GM21737 (cell line): Measurements from ENCODE around the gene ANKMY1.

Experiments
- ATAC-seq: cut with Tn5 transposase; IDR thresholded peaks from one replicate; pipeline ENCODE4 v1.9.1; 2021; ENCODE audit warnings: mild to moderate bottlenecking, moderate library complexity; ENCODE audit not compliant: unreplicated experiment

The ANKMY1 gene

DNA sequence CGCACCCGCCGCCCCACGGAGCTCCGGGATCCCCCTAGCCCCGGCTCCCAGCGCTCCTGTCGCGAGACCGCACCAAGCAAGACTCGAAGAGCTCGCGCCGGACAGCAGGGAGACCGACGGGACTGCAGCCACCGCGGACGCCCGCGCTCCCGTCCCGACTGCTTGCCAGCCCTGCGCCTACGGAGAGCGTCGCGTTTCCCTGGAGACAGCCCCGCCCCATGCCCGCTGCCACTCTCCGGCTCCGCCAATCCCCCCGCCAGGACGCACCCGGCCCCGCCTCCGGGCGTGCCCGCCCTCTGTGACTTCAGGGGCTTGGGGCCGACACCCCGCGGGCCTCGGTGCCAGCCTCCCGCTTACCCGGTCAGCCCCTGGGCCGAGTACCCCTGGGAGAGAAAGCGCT lies at the start of gene ANKMY1:
Gene ANKMY1 (minus strand): TSS at position 181 of the 400 bp plus-strand sequence. CDS start 653 bp downstream, outside the sequence.
- no peak for ATAC-seq

DNA sequence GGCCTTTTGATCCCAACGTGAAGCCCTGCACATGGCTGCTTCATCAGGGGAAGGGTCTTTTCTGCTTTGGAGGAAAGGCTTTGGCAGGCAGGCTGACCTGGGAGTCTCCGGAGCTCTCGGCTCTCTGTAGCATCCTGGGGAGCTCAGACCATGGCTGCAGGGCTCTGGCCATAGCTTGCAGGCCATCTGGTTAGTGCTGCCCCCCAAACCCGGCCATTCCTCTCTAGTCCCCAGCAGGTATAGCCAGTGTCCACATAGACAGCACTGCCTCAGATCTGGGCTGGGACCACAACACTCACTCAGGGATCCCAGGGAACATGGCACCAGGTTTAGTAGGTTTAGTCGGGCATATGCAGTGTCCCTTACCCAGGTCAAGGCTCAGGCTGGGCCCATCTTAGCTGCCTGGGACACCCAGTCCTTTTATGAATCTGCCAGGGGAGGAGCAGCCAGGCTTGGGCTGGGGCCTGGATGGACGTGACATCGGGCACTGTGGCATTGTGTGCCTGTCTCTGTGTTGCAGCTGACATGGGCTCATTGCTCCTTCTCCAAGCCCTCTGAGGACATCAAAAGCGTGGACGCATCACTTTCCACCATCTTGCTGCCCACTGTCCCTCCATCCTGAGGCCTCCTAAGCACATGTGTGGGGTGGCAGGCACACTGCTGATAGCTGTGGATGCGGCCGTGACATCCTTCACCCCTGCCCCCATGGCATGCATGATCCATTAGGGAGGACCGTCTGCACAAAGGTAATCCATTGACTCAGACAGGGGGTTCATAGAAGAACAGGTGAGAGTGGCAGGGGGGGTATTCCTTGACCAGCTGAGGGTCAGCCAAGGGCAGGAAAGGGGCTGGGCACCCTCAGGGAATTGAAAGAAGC lies 48.3 kb upstream of the ANKMY1 start:
- no peak for ATAC-seq

DNA sequence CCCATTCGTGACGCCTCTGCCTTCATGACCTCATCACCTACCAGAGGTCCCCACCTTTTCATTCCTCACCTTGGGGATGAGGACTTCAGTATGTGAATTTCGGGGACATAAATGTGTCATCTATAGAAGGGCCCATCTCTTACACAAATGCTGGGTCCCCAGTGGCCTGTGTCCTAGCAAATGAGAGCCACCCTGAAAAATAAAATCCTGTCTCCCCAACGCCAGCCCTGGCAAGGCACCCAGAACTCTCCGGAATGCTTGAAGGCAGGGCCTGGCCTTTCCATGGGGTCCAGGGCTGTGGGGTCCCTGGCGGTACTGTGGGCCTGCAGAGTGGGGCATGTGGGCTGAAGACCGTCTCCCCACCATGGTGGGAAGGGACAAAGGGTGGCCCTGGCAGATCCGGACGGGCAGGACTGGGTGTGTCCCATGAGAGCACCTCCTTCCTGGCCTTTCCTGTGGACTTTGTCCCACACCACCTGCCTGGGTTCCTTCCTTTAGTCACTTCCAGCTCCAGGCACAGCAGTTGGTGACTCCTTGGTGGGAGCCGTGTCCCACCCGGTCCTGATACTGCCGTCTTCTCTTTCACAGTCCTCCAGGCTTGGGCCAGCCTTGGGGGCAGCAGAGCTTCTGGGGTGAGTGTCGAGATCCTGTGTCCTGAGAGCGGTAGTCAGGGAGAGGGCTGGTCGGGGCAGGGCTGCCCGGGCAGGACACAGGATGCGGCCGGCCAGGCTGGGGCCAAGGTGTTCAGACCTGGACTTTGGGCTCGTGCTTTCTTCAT lies 47.3 kb upstream of the ANKMY1 start:
- ATAC-seq: no peak

GRCh38 chr2:240604291-240604938 lies 46.6 kb upstream of the ANKMY1 start:
- no peak for ATAC-seq

GRCh38 chr2:240603846-240604245 lies 46.1 kb upstream of the ANKMY1 start:
- ATAC-seq: no peak

DNA sequence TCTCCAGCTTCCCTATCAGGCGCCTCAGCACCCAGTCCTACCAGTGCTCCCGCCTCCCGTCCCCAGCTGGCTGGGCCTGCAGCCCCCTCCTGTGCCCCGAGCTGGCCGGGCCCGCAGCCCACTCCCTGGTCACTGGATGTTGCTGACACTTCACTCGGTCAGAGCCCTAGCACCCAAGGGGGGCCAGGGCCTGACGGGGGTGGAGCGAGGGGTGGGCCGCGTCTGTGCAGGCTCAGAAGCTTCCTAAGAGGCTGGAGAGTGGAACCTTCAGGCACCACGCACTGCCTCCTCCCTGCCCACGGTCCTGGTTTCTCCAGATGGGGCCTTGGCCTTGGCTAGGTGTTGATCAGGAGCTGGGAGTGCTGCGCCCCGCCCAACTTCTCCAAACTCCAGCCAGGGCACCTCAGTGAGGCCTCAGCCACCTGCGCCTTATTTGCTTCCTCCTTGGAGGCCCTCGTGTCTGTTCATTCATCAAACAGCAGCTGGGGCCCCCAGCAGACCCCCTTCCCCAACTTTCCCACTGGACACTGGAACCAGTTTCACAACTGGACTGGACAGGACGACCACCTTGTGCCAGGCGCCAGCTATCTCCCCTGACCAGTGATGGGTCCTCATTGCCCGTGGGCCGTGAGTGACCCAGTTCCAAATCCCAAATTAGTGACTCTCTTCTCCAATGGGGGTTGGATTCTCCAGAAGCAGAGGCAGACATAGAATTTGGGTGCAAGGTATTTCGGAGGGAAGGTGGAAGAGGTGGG lies 45.5 kb upstream of the ANKMY1 start:
- ATAC-seq: no peak

- ATAC-seq: no peak
Measured at GRCh38 chr2:240602266-240603050, 44.7 kb upstream of the ANKMY1 start.

GRCh38 chr2:240601831-240602160 lies 44.0 kb upstream of the ANKMY1 start:
- no peak for ATAC-seq

GRCh38 chr2:240601061-240601830 lies 43.5 kb upstream of the ANKMY1 start:
- no peak for ATAC-seq

- no peak for ATAC-seq
Measured at GRCh38 chr2:240600451-240600961, 42.7 kb upstream of the ANKMY1 start.

DNA sequence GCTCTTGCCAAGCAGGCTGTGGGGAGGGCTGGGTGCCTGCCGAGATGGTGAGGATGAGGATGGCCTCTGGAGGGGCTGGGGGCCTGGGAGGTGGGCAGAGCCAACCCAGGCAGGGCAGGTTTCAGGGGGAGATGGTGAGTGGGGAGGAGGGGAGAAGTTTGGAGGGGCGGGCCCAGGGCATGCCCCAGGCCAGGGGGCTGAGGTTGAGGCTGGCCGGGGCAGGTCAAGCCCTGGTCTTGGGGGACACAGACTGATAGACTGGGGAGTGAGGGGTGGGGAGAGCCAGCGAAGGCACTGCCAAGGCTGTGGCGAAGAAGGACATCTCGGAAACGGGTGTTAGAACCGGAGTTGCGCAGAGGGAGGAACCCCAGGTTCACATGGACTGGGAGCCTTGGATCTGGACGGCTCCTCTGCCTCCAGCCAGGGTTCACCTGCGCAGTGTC lies 41.4 kb upstream of the ANKMY1 start:
- no peak for ATAC-seq

DNA sequence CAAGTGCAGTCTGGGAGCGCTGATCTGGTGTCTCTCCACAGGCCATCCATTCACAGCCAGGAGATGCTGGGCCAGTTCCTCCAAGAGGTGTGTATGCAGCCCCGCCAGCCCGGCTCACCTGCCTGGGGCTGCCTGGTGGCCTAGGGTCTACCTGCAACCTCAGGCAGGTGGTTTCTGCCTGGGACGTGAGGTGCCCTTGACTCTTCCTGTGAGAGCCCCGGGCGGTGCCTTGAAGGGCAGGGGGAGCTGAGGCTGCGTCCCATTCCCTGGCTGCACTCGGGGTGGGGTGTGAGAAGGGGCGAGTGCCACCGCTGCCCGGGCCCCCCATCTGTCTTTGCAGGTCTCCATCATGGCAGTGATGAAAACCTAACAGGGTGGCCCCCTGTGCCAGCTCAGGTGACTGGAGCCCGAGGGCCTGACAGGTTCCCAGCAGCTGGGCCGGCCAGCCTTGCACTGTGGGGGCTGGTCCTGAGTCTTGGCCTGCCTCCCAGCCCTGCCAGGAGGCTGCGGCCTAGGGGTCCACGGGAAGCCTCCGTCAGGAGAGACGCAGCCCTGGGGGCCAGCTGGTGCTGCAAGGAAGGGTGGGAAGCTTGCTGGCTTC lies 40.6 kb upstream of the ANKMY1 start:
- ATAC-seq: no peak

- ATAC-seq: no peak
Measured at GRCh38 chr2:240597419-240598181, 39.8 kb upstream of the ANKMY1 start.

DNA sequence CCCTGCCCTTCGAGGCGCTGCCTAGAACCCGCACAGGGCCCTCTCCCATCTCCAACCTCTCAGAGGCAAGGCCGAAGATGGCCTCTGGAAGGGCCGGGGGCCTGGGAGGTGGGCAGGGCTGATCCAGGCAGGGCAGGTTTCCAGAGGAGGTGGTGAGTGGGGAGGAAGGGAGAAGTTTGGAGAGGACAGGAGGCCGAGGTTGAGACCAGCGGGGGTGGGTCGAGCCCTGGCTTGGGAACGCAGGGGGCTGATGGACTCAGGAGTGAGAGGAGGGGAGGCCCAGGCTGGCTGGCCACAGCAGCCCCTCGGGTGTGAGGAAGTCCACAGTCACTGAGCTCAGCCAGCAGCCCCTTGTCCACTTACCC lies 39.2 kb upstream of the ANKMY1 start:
- no peak for ATAC-seq

GRCh38 chr2:240596491-240596931 lies 38.7 kb upstream of the ANKMY1 start:
- no peak for ATAC-seq

- no peak for ATAC-seq
Measured at GRCh38 chr2:240596080-240596460, 38.3 kb upstream of the ANKMY1 start.

- ATAC-seq: no peak
Measured at GRCh38 chr2:240595381-240596079, 37.7 kb upstream of the ANKMY1 start.
